Glomerular visceral epithelial cell (primary cell): ENCODE measurements around the gene THBS1.

Source experiments
- DNase-seq: peaks from one replicate; pipeline ENCODE4 v3.0.0-alpha.2; 2016; ENCODE audit errors: extremely low spot score

THBS1 gene

GRCh38 chr15:39580485-39581241 is at the start of gene THBS1:
THBS1 (plus strand) TSS chr15:39581079; CDS start chr15:39581858, 779 bp downstream.
- DNase-seq: peak; percentile 98

GRCh38 chr15:39534996-39535395 is 45.9 kb upstream of the THBS1 start:
- no peak for DNase-seq

GRCh38 chr15:39535466-39535865 is 45.4 kb upstream of the THBS1 start:
- no peak for DNase-seq

- DNase-seq: no peak
Observed at GRCh38 chr15:39538936-39539335, 41.9 kb upstream of the THBS1 start.

- DNase-seq: no peak
Observed at GRCh38 chr15:39539466-39539865, 41.4 kb upstream of the THBS1 start.

GRCh38 chr15:39539973-39540558 is 40.8 kb upstream of the THBS1 start:
- no peak for DNase-seq

- DNase-seq: no peak
Observed at GRCh38 chr15:39542385-39543065, 38.4 kb upstream of the THBS1 start.

- DNase-seq: no peak
Observed at GRCh38 chr15:39543651-39544050, 37.2 kb upstream of the THBS1 start.

GRCh38 chr15:39546842-39547241 is 34.0 kb upstream of the THBS1 start:
- no peak for DNase-seq

GRCh38 chr15:39548561-39548960 is 32.3 kb upstream of the THBS1 start:
- no peak for DNase-seq

- DNase-seq: no peak
Observed at GRCh38 chr15:39549912-39550311, 31.0 kb upstream of the THBS1 start.

- DNase-seq: no peak
Observed at GRCh38 chr15:39551476-39551875, 29.4 kb upstream of the THBS1 start.

- DNase-seq: no peak
Observed at GRCh38 chr15:39552556-39552955, 28.3 kb upstream of the THBS1 start.

GRCh38 chr15:39553947-39554693 is 26.8 kb upstream of the THBS1 start:
- no peak for DNase-seq

- DNase-seq: no peak
Observed at GRCh38 chr15:39554746-39555387, 26.0 kb upstream of the THBS1 start.

- DNase-seq: no peak
Observed at GRCh38 chr15:39555885-39556284, 25.0 kb upstream of the THBS1 start.

GRCh38 chr15:39556461-39556860 is 24.4 kb upstream of the THBS1 start:
- DNase-seq: no peak

GRCh38 chr15:39558421-39558820 is 22.5 kb upstream of the THBS1 start:
- no peak for DNase-seq

GRCh38 chr15:39564972-39565665 is 15.8 kb upstream of the THBS1 start:
- DNase-seq: no peak

- DNase-seq: no peak
Observed at GRCh38 chr15:39565851-39566250, 15.0 kb upstream of the THBS1 start.

- DNase-seq: no peak
Observed at GRCh38 chr15:39573287-39573686, 7.6 kb upstream of the THBS1 start.
